GM18861 (cell line): ENCODE results near the gene CDS1.
A peak's percentile ranks its signal among the peaks of the same experiment; 100 is the strongest.
"Not testable (repeated sequence)": the region's sequence is repeated elsewhere in the genome, so short reads cannot be mapped to it uniquely, and the experiment has no call there.

ENCODE experiments used
- ATAC-seq: cut with Tn5 transposase; IDR thresholded peaks from one replicate; pipeline ENCODE4 v1.9.1; 2021; ENCODE audit not compliant: unreplicated experiment

Gene CDS1

DNA sequence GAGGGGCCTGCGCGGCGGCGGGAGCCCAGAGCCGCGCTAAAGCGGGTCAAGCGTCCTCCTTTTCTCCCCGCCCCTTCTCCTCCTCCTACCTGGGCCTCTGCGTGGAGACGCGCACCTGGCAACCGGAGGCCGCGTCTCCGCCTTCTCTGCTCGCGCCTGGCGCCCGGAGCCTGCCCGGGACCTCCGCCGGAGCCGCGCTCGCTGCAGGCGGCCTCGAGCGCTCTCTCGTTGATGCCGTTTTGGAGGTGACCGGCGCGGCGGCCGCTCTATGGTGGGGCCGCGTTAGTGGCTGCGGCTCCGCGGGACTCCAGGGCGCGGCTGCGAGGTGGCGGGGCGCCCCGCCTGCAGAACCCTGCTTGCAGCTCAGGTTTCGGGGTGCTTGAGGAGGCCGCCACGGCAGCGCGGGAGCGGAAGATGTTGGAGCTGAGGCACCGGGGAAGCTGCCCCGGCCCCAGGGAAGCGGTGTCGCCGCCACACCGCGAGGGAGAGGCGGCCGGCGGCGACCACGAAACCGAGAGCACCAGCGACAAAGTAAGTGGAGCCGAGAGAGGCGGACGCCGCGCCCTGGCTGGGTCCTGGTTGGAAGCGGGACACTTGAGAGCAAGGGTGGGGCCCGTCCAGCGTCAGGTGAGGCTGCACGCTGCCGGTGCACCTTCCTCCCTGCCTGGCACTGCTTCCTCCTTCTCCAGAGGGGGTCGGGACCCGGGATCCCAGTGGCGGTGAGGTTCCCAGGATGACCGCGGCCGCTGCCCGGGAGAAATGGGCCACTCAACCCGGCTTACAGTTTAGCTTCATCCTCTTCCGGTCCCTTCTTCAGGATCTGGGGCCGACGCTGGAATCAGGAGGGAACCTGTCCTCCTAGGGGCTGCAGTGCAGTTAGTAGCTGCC is at the start of gene CDS1:
Gene CDS1 (plus strand): TSS at position 140 of the 888 bp plus-strand sequence. CDS start 275 bp downstream, at position 415.
- peak; percentile 38 for ATAC-seq

DNA sequence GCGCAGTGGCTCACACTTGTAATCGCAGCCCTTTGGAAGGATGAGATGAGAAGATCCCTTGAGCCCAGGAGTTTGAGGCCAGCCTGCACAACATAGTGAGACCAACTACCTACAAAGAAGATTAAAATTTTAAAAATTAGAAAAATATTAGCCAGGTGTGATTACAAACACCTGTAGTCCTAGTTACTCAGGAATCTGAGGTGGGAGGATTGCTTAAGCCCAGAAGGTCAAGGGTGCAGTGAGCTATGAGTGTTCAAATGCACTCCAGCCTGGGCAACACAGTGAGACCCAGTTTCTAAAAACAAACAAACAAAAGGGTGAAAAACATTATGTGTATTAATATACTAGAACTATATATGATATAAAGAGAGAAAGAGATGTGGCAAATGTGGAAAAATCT is 47.0 kb upstream of the CDS1 start:
- ATAC-seq, result no peak

DNA sequence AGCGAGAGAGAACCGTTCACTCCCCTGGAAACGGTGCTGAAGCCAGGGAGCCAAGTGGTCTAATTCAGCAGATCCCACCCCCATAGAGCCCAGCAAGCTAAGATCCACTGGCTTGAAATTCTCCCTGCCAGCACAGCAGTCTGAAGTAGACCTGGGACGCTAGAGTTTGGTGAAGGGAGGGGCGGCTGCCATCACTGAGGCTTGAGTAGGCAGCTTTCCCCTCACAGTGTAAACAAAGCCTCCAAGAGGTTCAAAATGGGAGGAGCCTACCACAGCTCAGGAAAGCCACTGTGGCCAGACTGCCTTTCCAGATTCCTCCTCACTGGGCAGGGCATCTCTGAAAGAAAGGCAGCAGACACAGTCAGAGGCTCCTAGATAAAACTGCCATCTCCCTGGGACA is 37.8 kb upstream of the CDS1 start:
- ATAC-seq, result no peak

DNA sequence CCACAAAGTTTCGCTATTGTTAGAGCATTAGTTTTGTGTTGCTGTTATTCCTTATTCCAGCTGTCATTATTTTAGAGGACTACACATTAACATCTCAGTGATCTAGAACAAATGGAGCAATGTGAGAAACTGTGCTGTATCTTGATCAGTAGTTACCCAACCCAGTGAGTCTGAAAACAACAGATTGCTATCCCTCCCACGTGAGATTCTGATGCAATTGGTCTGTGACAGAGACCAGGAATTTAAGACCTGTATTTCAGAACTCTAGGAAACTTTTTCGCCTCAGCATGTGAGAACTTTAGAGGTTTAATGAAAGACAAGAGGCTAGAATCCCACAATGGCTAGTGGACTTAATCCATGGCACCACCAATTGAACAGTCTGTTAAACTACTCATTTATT is 35.7 kb upstream of the CDS1 start:
- no peak for ATAC-seq

DNA sequence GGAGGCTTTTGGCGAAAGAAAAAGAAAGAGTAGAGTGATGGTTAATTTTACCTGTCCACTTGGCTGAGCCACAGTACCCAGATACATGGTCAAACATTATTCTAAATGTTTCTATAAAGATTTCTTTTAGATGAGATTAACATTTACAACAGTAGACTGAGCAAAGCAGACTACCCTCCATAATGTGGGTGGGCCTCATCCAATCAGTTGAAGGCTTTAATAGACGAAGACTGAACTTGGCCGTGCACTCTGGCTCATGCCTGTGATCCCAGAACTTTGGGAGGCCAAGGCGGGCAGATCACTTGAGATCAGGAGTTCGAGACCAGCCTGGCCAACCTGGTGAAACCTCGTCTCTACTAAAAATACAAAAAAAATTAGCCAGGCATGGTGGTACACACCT is 33.7 kb upstream of the CDS1 start:
- ATAC-seq, result not testable (repeated sequence)

DNA sequence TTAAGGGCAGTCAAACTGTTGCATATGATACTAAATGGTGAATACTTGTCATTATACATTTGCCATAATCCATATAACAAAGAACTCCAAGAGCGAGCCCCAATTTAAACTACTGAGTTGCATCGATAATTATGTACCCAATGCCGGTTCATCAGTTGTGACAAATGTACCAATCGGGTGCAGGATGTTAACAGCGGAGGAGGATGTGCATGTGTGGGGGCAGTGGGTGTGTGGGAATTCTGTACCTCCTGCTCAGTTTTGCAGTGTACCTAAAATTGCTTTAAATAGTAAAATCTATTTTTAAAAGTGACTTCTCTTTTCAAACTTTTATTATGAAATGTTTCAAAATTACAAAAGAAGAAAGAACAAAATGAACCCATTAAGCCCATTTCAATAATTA is 20.8 kb upstream of the CDS1 start:
- ATAC-seq, result no peak

DNA sequence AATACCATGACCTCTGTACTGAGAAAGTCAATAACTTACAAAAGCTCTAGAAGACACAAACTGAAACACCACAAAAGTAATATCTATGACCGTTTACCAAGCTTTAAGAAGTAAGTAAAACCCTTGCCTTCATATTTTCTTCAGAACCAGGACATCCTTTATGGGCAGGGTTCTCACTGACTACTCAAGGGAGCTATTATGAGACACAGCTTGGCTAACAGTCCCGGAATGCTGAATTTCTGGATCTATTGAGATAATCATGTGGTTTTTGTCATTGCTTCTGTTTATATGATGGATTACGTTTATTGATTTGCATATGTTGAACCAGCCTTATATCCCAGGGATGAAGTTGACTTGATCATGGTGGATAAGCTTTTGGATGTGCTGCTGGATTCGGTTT is 19.9 kb upstream of the CDS1 start:
- no peak for ATAC-seq

DNA sequence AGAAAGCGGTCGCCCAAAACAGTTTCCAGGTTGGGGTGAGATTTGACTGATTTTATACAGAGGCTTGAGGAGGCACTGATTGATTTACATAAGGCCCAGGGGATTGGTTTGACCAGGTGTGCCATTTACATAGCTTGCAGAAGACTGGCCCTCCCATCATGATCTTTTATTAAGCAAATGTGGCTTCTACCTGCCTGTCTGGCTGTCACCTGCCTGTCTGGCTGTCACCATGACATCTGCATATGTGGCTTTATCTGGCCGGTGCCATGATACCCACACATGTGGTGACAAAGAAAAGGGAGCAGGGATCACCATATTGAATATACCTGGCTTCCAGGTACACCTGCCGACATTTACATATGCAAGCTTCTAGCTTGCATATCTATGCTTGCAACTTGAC is 17.0 kb upstream of the CDS1 start:
- ATAC-seq, result no peak

DNA sequence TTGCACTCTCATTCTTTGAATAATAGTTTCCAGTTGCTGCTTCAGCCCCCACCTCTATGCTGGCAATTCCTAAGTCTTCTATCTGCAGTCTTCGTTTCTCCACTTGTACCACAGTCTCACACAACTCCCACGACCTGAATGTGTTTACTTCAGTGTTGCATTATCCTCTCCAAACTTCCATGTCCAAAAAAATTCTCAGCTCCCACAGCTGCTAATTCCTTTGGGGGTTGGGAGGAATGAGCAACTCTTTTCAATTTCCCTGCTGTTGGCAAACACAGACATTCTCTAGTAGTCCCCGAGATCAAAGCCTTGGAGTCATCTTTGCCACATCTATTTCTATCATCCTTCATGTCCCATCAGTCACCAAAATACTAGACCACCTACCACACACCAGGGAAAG is 14.4 kb upstream of the CDS1 start:
- no peak for ATAC-seq

DNA sequence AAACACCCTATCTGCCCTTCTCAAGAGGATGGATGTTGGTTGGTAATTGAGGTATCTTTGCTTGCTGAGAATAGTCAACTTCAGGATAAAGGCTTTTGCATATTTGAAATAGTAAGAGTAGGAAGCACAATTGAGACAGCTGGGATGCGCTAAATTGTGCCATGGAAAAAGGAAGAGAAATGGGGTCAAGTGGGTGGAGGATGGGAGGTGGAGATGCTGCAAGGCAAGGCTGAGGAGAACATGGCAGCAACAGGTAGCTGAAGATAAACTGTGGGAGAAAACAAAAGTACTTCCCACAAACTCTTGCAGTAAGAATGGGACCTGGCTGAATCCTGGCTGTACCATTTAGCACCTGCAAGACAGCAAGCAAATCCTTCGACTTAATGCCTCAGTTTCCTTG is 13.9 kb upstream of the CDS1 start:
- no peak for ATAC-seq

DNA sequence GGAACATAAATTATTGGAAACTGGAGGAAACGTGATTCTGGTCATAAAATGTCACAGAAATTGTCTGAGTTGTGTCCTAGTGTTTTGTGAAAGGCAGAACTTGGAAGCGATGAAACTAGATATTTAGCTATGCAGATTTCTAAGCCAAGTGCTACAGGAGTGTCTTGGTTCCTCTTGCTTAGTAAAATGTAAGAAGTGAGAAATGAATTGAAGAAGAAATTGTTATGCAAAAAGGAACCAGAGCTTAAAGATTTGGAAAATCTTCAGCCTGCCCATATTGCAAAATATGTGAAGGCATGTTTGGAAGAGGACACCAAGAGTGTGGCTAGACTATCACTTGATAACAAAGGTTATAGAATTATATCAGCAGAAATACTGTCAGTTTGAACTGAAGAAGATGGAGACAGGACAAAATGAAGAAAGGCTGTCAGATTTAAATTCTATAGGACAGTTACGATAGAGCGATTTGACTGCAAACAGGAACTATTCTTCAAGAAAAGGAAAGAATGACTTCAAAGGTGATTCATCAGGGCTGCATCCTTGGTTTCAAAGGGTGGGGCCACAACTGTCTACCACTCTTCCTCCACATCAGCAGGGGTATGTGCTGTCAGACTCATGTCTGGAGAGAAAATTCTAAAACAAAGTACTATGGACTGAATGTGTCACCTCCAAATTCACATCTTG is 9.4 kb upstream of the CDS1 start:
- ATAC-seq, result no peak

DNA sequence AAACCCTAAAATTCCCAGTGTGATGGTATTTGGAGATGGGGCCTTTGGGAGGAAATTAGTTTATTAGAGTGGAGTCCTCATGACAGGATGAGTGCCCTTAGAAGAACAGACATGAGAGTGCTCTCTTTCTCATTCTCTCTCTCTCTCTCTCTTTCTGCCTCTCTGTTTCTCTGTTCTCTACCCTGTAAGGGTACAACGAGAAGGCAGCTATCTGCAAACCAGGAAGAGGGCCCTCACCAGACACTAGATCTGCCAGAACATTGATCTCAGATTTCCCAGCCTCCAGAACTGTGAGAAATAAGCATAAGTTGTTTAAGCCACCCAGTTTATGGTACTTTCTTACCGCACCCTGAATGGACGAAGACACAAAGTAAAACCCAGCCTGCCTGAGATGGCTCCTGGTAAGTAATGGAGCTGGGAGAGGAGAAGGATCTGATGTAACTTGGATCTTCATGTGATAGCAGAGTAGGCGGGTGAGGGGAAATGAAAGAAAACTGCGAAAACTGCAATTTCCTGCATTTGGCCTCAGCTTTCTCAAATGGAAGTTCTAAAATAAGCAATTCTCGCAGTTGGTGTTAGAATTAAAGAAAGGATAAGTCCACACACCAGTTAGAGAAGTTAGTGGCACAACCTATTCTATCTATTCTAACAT is 8.7 kb upstream of the CDS1 start:
- ATAC-seq, result no peak

DNA sequence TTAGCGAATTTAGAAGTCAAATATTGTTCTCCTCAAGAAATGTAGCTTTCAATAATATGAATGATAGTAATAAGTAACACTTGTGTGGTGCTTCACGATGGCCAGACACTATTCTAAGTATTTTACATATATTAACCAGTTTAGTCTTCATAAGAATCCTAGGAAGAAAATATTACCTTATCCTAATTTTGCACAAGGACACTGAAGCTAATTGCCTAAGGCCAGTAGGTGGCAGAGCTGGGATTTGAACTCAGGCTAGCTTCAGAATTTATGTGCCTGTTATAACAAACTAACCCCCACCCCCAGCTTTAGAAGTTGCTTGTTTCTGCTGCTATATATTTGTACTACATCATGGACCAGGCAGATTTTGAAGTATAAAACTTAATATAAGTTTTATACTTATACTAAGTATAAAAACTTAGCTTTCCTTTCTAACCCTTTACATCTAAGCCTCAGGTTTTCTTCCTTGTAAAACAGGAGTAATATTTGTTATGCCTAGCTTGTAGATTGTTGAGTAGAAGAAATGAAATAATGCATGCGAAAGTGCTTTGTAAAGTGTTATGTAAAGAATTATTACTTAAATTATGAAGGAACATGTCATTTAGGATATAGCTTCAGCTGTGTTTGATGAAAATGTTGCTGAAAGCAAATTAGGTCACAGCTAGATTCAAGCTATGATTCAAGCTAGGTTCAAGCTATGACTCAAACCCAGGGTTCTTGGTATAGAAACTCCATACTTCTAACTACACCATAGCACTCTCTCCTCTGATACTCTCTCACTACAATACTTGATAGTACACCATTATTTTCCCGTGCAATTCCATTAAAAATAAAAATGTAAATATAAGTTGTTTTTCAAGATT is 4.2 kb upstream of the CDS1 start:
- no peak for ATAC-seq

DNA sequence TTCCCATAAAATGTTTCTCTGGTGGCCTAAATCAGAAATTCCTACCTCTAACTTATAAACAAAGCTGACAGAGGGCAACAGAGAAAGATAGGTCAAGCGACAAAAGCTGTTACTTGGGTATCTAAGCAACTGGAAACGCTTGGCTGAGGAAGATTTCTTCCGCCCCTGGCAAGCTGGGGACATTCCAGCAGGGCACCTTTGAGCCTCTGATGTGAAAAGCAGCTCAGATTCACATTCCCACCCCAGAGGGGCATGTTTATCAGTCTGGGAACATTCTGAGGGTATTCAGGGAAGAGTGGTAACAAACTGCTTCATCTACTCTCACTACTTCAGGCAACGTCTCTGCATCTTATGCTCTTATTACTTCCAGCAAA is 3.5 kb upstream of the CDS1 start:
- no peak for ATAC-seq

DNA sequence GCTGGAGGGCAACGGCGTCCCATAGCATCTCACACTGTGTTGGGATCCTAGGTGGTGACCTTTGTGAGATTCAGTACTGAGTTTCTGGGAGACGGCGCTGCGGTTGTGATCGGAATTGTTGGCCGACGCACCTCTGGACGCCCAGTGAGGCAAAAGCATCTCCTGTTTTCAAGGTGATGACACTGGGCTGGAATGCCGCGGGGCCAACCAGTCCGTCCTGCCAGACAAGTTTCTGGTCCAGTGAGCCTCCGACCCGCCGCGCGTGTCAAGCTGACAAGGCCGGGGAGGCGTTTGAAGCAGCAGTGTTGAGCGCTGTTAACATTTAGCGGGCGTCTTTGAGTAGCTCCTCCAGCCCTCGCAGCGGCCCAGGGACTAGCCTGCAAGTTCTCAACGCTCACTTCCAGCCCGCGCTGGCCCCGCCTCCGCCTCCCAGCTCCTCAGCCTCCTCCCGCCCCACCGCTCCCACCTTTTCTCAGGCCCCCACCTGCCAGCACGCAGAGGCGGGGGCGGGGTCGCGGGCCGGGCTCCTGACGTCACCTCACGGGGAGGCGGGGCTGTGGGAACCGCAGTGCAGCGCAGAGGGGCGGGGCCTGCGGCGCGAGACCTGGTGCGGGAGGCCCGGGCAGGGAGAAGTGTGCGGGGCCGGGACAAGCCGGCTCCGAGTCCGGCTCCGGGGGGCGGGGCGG is 482 bp upstream of the CDS1 start:
- ATAC-seq, result peak; percentile 60

DNA sequence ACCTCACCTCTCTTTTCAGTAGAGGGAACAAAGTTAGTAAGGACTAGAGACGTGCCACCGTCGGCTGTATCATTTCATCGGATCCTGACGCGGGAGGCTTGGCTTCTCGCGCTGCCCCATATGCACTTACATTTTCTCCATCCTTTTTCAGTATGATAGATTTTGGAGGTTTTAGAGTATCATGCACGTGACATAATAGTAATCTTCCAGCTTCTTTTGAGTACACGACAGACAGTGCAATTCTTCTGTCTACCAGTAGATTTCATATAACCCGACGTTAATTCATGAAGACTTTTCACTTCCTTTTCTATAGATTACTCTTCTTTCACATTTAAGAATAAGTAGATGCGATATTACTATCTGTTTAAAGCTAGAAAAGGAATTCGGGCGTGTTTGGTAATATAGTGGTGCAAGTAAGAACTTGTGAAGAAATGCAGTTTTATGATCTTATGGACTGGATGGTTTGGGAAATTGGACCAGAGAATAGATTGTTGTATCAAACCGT is 1.0 kb downstream of the CDS1 start:
- no peak for ATAC-seq

DNA sequence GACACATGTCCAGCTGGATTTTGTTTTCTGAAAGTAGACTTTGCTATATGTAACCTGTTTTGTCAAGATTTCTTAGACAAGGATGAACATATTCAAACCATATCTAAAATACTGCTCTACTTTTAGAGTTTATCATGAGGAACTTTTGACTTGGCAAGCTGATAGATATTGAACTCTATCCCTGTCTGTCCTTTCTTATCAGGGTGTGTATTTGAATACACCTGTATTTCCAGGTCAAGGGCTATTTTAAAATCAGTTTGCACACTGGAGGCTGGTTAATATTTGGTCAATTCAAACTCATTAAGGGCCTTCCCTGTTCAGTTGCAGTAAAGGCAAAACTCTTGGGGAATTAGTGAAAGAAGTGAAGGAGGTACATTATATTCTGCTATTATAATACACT is 2.3 kb downstream of the CDS1 start:
- ATAC-seq, result no peak

DNA sequence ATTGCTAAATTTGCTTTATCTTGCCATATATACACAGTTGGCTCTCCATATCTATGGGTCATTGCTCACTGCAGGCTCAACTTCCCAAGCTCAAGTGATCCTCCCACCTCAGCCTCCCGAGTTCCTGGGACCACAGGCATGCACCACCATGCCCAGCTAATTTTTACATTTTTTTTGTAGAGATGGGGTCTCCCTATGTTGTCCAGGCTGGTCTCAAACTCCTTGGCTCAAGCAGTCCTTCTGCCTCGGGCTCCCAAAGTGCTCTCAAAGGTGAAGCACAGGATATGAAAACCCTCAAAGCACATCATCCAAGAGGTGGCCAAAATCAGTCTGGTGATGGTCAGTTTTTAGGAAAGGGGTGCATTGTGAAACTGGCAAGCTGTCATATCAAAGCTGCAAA is 11.8 kb downstream of the CDS1 start:
- ATAC-seq, result no peak

DNA sequence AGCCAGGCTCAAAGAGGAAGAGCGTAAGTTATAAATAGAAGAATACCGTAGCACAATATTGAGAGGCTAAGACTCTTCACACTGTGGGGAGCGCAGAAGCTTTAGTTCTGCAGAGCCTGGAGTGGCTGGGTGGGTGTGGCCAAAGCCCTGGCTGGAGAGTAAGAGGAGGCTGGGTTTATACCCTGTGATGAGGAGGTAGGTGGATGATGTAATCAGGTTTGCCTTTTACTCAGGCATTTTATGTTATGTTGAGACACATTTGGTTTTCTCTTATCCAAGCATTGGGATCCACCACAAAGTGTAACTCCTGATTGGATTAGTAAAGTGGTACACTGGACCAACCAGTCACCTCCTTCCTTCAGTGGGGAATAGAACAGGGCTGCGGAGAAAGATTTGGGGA is 13.9 kb downstream of the CDS1 start:
- no peak for ATAC-seq

DNA sequence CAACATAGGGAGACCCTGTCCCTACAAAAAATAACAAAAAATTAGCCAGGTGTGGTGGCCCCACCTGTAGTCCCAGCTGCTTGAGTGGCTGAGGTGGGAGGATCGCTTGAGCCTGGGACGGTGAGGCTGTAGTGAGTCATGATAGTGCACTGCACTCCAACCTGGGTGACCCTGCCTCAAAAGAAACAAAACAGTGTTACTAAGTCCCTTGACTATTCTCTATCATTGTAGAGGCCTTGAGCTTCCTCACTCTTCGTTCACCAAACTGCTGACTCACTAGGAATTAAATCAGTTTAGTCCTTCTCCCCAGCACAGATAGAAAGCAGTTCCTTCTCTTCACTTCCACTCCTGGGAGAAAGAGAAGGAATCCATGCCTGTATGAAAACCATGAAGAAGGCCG is 14.5 kb downstream of the CDS1 start:
- no peak for ATAC-seq
